Hepatocyte (in vitro differentiated cells): Measurements from ENCODE around the gene NEU4.

Experiments
- CTCF ChIP-seq: fragments of 200-600 bp; sonication (generic); IDR thresholded peaks from 2 replicates; pipeline ENCODE4 v1.5.1; 2016; ENCODE audit warnings: antibody characterized with exemption, mild to moderate bottlenecking; ENCODE audit not compliant: poor library complexity
- EZH2 ChIP-seq: fragments of 200-600 bp; sonication (generic); IDR thresholded peaks from 2 replicates; pipeline ENCODE4 v1.6.1; 2016; ENCODE audit warnings: antibody characterized with exemption, mild to moderate bottlenecking, borderline replicate concordance

- TF ChIP-seq EZH2 (no peak), CTCF (no peak)
Measured at GRCh38 chr2:241780939-241781569, 27.9 kb upstream of the NEU4 start.
